K562 (cell line): ENCODE results near the gene GRIN2D. TPM values are rescaled to one million over a fixed set of nuclear protein-coding genes. Genes with fewer than 3 reads are reported as not detected.

Experiments
- ATAC-seq: fragments of 200-7000 bp; cut with Tn5 transposase; 3 replicates; pipeline ENCODE4 v1.9.1; 2020; ENCODE audit warnings: moderate library complexity
- BruUV-seq: library from RNA; stranded (reverse); fragments of 400-500 nt; replicated peaks from 2 replicates; lab custom pipeline; 2021; lab: Mats Ljungman, UMichigan
- CTCF ChIA-PET: fragments of 300-600 bp; formaldehyde crosslinking; extraction: SDS; loops from one replicate; lab custom pipeline; 2021; ENCODE audit warnings: low intra/inter-chr PET ratio; lab: Yijun Ruan, JAX
- POLR2A ChIA-PET: fragments of 300-600, 350-650 bp; sonication (Branson Sonifier 250); formaldehyde crosslinking; extraction: SDS; loops from one replicate; lab custom pipeline; 2021; ENCODE audit warnings: antibody characterized with exemption, inconsistent platforms; lab: Yijun Ruan, JAX
- DNase-seq, 4 experiments: peaks; one replicate each; pipeline versions ENCODE4 v3.0.0 to v3.0.0-alpha.2; 2011 to 2018; ENCODE audit warnings: low spot score in 3 of 4, mixed read lengths in 3 of 4; ENCODE audit errors: extremely low read depth in 1 of 4
- FAIRE-seq: peaks from 2 replicates; lab custom pipeline; 2011; peaks lifted over from hg19 to GRCh38; lab: Jason Lieb, UNC
- H2AFZ ChIP-seq: 2 replicates; pipeline ENCODE4 v1.6.0; 2011; ENCODE audit warnings: low read depth, low read length, control low read depth, inconsistent platforms
- H3K27ac ChIP-seq: fragments of 200-600 bp; 3 replicates; pipeline ENCODE4 v1.8.0; 2011; ENCODE audit warnings: low read depth, mild to moderate bottlenecking, control low read depth, inconsistent platforms, low read length, moderate library complexity, mixed read lengths; ENCODE audit errors: extremely low read depth
- H3K27me3 ChIP-seq, 2 experiments: fragments of 300-600 bp in 1 of 2; 2 replicates in 1 of 2; 3 replicates in 1 of 2; pipeline versions ENCODE4 v1.6.0 to v1.8.0; 2011; ENCODE audit warnings: inconsistent platforms in 2 of 2, low read length in 2 of 2, mild to moderate bottlenecking in 1 of 2, mixed read lengths in 1 of 2, moderate library complexity in 1 of 2; ENCODE audit not compliant: control insufficient read depth in 2 of 2, insufficient read depth in 2 of 2
- H3K36me3 ChIP-seq: fragments of 300-600 bp; 3 replicates; pipeline ENCODE4 v1.8.0; 2011; ENCODE audit warnings: mild to moderate bottlenecking, low read length, inconsistent platforms; ENCODE audit not compliant: control insufficient read depth, insufficient read depth
- H3K4me1 ChIP-seq, 2 experiments: fragments of 200-600 bp in 1 of 2; replicated peaks in 1 of 2; 2 replicates in 1 of 2; 3 replicates in 1 of 2; pipeline versions ENCODE4 v1.5.1 to v1.8.0; 2011; ENCODE audit warnings: inconsistent platforms in 2 of 2, low read length in 2 of 2, mild to moderate bottlenecking in 1 of 2, mixed read lengths in 1 of 2, moderate library complexity in 1 of 2; ENCODE audit not compliant: control insufficient read depth in 2 of 2, insufficient read depth in 2 of 2
- H3K4me2 ChIP-seq: 2 replicates; pipeline ENCODE4 v1.6.1; 2011; ENCODE audit warnings: low read length, control low read depth, inconsistent platforms, mixed read lengths; ENCODE audit not compliant: insufficient read depth
- H3K4me3 ChIP-seq: fragments of 200-600 bp; sonication (generic), shearing (Covaris generic); 2 replicates; pipeline ENCODE4 v1.5.1; 2016; ENCODE audit warnings: control low read depth, inconsistent platforms
- H3K79me2 ChIP-seq: fragments of 200-600 bp; 3 replicates; pipeline ENCODE4 v1.8.0; 2011; ENCODE audit warnings: low read length, inconsistent platforms; ENCODE audit not compliant: control insufficient read depth, insufficient read depth
- H3K9ac ChIP-seq, 2 experiments: 2 replicates each; pipeline versions ENCODE4 v1.6.0 to v1.6.1; 2011; ENCODE audit warnings: low read depth in 2 of 2, low read length in 2 of 2, control low read depth in 1 of 2, inconsistent platforms in 1 of 2, mild to moderate bottlenecking in 1 of 2, mixed read lengths in 1 of 2; ENCODE audit not compliant: insufficient read depth in 1 of 2
- H3K9me1 ChIP-seq: one replicate; pipeline ENCODE4 v1.6.0; 2011; ENCODE audit warnings: inconsistent platforms, mild to moderate bottlenecking, low read length, moderate library complexity; ENCODE audit not compliant: control insufficient read depth, insufficient read depth
- H3K9me3 ChIP-seq: replicated peaks from 2 replicates; pipeline ENCODE4 v1.5.1; 2011; ENCODE audit warnings: low read depth, low read length, inconsistent platforms; ENCODE audit not compliant: control insufficient read depth, insufficient read depth
- H4K20me1 ChIP-seq: replicated peaks from 2 replicates; pipeline ENCODE4 v1.6.1; 2011; ENCODE audit warnings: low read length, inconsistent platforms, mixed read lengths; ENCODE audit not compliant: control insufficient read depth, insufficient read depth
- BRD9 ChIP-seq: fragments of 450-650 bp; IDR thresholded peaks from 2 replicates; pipeline ENCODE4 v1.6.1; 2018; ENCODE audit warnings: low read depth; ENCODE audit not compliant: partially characterized antibody
- CHCHD3 ChIP-seq: fragments of 250-450 bp; sonication (Bioruptor Pico); IDR thresholded peaks from 2 replicates; pipeline ENCODE4 v2.1.2; 2022; ENCODE audit warnings: mild to moderate bottlenecking
- CHD1 ChIP-seq: fragments of 200-600 bp; sonication (generic); IDR thresholded peaks from one replicate; pipeline ENCODE4 v1.6.1; 2012; ENCODE audit warnings: mild to moderate bottlenecking, moderate library complexity, low read length, inconsistent platforms
- ELF4 ChIP-seq: fragments of 450-650 bp; formaldehyde crosslinking; IDR thresholded peaks from 2 replicates; pipeline ENCODE4 v1.4.0; 2022; ENCODE audit warnings: missing genetic modification characterization
- EP400 ChIP-seq: fragments of 450-650 bp; IDR thresholded peaks from 2 replicates; pipeline ENCODE4 v1.6.1; 2017; ENCODE audit warnings: antibody characterized with exemption, mild to moderate bottlenecking, moderate library complexity
- HDGF ChIP-seq: fragments of 450-650 bp; IDR thresholded peaks from 2 replicates; pipeline ENCODE4 v1.6.1; 2016
- HMG20B ChIP-seq: fragments of 250-450 bp; sonication (Bioruptor Pico); IDR thresholded peaks from 2 replicates; pipeline ENCODE4 v1.5.0; 2021; ENCODE audit warnings: mild to moderate bottlenecking
- KLF16 ChIP-seq: IDR thresholded peaks from 2 replicates; pipeline ENCODE4 v1.6.1; 2016; ENCODE audit warnings: antibody characterized with exemption
- LARP7 ChIP-seq: fragments of 450-650 bp; IDR thresholded peaks from 2 replicates; pipeline ENCODE4 v1.6.1; 2016
- MBD2 ChIP-seq: sonication (generic); IDR thresholded peaks from 2 replicates; pipeline ENCODE4 v1.6.1; 2016; ENCODE audit warnings: low read depth, borderline replicate concordance
- NFIC ChIP-seq: fragments of 450-650 bp; IDR thresholded peaks from 2 replicates; pipeline ENCODE4 v1.6.1; 2017; ENCODE audit warnings: mild to moderate bottlenecking, inconsistent platforms
- NFRKB ChIP-seq: fragments of 450-650 bp; IDR thresholded peaks from 2 replicates; pipeline ENCODE4 v1.6.1; 2016; ENCODE audit warnings: low read depth
- SETDB1 ChIP-seq: IDR thresholded peaks from one replicate; pipeline ENCODE4 v1.6.1; 2012; ENCODE audit warnings: low read length, control low read depth, inconsistent platforms
- SMARCA4 ChIP-seq: fragments of 450-650 bp; IDR thresholded peaks from 2 replicates; pipeline ENCODE4 v1.6.1; 2016
- SMARCC2 ChIP-seq: fragments of 450-650 bp; IDR thresholded peaks from 2 replicates; pipeline ENCODE4 v1.6.1; 2017; ENCODE audit warnings: antibody characterized with exemption, moderate library complexity, mild to moderate bottlenecking, low read depth
- TAF1 ChIP-seq: IDR thresholded peaks from 2 replicates; pipeline ENCODE4 v1.6.1; 2011; ENCODE audit warnings: mild to moderate bottlenecking, low read length, moderate library complexity; ENCODE audit not compliant: insufficient read depth, control insufficient read depth, severe bottlenecking; ENCODE audit errors: extremely low read depth
- YY1 ChIP-seq, 3 experiments: IDR thresholded peaks; 2 replicates each; pipeline ENCODE4 v1.6.1; 2011; ENCODE audit warnings: low read length in 2 of 3, mild to moderate bottlenecking in 2 of 3, moderate library complexity in 2 of 3, borderline replicate concordance in 1 of 3, control low read depth in 1 of 3, low read depth in 1 of 3; ENCODE audit not compliant: insufficient read depth in 3 of 3, insufficient replicate concordance in 2 of 3, control insufficient read depth in 1 of 3, insufficient read length in 1 of 3; ENCODE audit errors: extremely low read depth in 1 of 3
- ZBTB26 ChIP-seq: fragments of 450-650 bp; formaldehyde crosslinking; IDR thresholded peaks from 2 replicates; pipeline ENCODE4 v1.4.0; 2022; ENCODE audit warnings: missing genetic modification characterization
- WGBS: fragments of 100-300 bp; shearing (Covaris generic); methylation state at CpG from one replicate; pipeline ENCODE4 v1.1.6; 2016; ENCODE audit warnings: low coverage, mixed read lengths; ENCODE audit not compliant: insufficient coverage; ENCODE audit errors: missing lambda C conversion rate; 5-methylcytosine and 5-hydroxymethylcytosine counted together
- in situ Hi-C: fragments of 300-500 bp; cut with MboI; formaldehyde crosslinking; loops from 4 replicates; pipeline ENCODE4 v1.15.0; 2018; ENCODE audit warnings: inconsistent platforms, mixed read lengths
- intact Hi-C: fragments of 100-400 bp; cut with micrococcal nuclease; formaldehyde crosslinking; loops from 2 replicates; pipeline ENCODE4 v1.14.2; 2022
- polyA plus RNA-seq, 8 experiments: library from polyadenylated mRNA; depleted of rRNA in 4 of 8; stranded (reverse) in 5 of 8; unstranded in 3 of 8; fragments of >200 nt; fragmentation: Nextera tagmentation in 2 of 8; fragmentation: Illumina TruSeq in 1 of 8; extraction: Ambion mirVana in 2 of 8; extraction: Trizol in 1 of 8; gene quantifications; 2 replicates each; pipeline versions ENCODE4 v1.2.1 to v1.2.3, GENCODE V29; 2011 to 2014; ENCODE audit warnings: inconsistent platforms in 1 of 8, missing spikeins in 1 of 8
- total RNA-seq, 7 experiments: library from RNA; depleted of rRNA in 6 of 7; stranded (reverse); fragments of >200 nt in 6 of 7; fragmentation: Illumina TruSeq in 2 of 7; extraction: Trizol in 2 of 7; gene quantifications; 2 replicates each; pipeline versions ENCODE4 v1.2.1 to v1.2.3, GENCODE V29; 2011 to 2021; ENCODE audit warnings: low replicate concordance in 1 of 7
- TF ChIP-seq, protein P1 (sequence below): fragments of 450-650 bp; formaldehyde crosslinking; IDR thresholded peaks from 2 replicates; pipeline ENCODE4 v1.4.0; 2022; ENCODE audit warnings: missing genetic modification characterization

GRIN2D gene
- total and polyA plus RNA-seq, 9 of the 15 experiments (the other 6 are each of a cell fraction or from before 2014, with no cell fraction given), result 0.32 to 31.5 (median 1.8) TPM

- no peaks in the 10 kb centered on the region for H3K9me1 ChIP-seq
- ATAC-seq, result no peak
- peak in 1 of 4 experiments; percentile 48 for DNase-seq
- H3K4me2 ChIP-seq, result peak overlapping the region; percentile 97
- POLR2A ChIA-PET, result no interaction called here
- H3K4me3 ChIP-seq, result peak overlapping the region; percentile 75
- FAIRE-seq, result peak; percentile 80
- WGBS, result 13% methylated on average over 22 of the region's 22 CpGs
- H3K27me3 ChIP-seq, result no peaks in the 10 kb centered on the region
- peaks cover 4% of the 10 kb centered on the region; the same call in 2 of the 3 replicates for H3K36me3 ChIP-seq
- peak overlapping the region; percentile 77 for H2AFZ ChIP-seq
- CTCF ChIA-PET, result no interaction called here
- in situ Hi-C loops (no loop called here), intact Hi-C loops (loop anchor here (2.0 to 10.0 kb wide), 5 partner anchors 21 to 97 kb away; partner anchors contain the start of genes CYTH2, EMP3 and SYNGR4)
- peak overlapping the region; percentile 84 for H3K27ac ChIP-seq
- peaks cover 39 to 79% of the 10 kb centered on the region in 2 experiments for H3K4me1 ChIP-seq
- peaks cover 10% of the 10 kb centered on the region for H4K20me1 ChIP-seq
- H3K9me3 ChIP-seq, result no peaks in the 10 kb centered on the region
- H3K9ac ChIP-seq, result peak overlapping the region; percentile 80 to 96
- peaks cover 41% of the 10 kb centered on the region for H3K79me2 ChIP-seq
- TSS peak; percentile 86 for BruUV-seq
- TF ChIP-seq SMARCA4 (peak; percentile 78), MBD2 (no peak), TAF1 (no peak), BRD9 (peak; percentile 66), NFIC (peak; percentile 36; the same call in 1 of the 2 replicates), ZBTB26 (CRISPR knock-in tag) (peak; percentile 93), EP400 (peak; percentile 18; the same call in 1 of the 2 replicates), CHCHD3 (CRISPR knock-in tag) (no peak), KLF16 (no peak), HMG20B (CRISPR knock-in tag) (no peak), NFRKB (peak; percentile 72; the same call in 1 of the 2 replicates), CHD1 (peak; percentile 77), SMARCC2 (peak; percentile 38; the same call in 1 of the 2 replicates), HDGF (peak; percentile 94; the same call in 1 of the 2 replicates), YY1 (IDR thresholded peaks at IDR 0.05; ENCODE audit: borderline replicate concordance in 1 of 3, control insufficient read depth in 1 of 3, extremely low read depth in 1 of 3, insufficient read depth in 3 of 3, insufficient read length in 1 of 3, insufficient replicate concordance in 2 of 3, low read depth in 1 of 3, low read length in 2 of 3) (no peak), LARP7 (peak; percentile 96; the same call in 1 of the 2 replicates), ELF4 (CRISPR knock-in tag) (peak; percentile 94), SETDB1 (no peak)
- TF ChIP-seq, protein P1, sequence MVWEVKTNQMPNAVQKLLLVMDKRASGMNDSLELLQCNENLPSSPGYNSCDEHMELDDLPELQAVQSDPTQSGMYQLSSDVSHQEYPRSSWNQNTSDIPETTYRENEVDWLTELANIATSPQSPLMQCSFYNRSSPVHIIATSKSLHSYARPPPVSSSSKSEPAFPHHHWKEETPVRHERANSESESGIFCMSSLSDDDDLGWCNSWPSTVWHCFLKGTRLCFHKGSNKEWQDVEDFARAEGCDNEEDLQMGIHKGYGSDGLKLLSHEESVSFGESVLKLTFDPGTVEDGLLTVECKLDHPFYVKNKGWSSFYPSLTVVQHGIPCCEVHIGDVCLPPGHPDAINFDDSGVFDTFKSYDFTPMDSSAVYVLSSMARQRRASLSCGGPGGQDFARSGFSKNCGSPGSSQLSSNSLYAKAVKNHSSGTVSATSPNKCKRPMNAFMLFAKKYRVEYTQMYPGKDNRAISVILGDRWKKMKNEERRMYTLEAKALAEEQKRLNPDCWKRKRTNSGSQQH (CRISPR knock-in tag), result peak; percentile 98
These were observed 4.0 kb downstream of the GRIN2D start for GRCh38 chr19:48397263-48398101.
